Osteocyte (in vitro differentiated cells): ENCODE measurements around the gene CHST7. TPM values are rescaled to one million over a fixed set of nuclear protein-coding genes. Genes with fewer than 3 reads are reported as not detected.

Experiments used
- DNase-seq: peaks from one replicate; pipeline ENCODE4 v3.0.0; 2021; ENCODE audit warnings: mixed read lengths; ENCODE audit not compliant: unreplicated experiment; ENCODE audit errors: extremely low spot score
- H3K27ac Mint-ChIP-seq: one replicate; pipeline ENCODE4 v1.8.0; 2021; ENCODE audit warnings: mild to moderate bottlenecking, mixed read lengths; ENCODE audit not compliant: unreplicated experiment
- H3K27me3 Mint-ChIP-seq: one replicate; pipeline ENCODE4 v1.8.0; 2021; ENCODE audit warnings: mixed read lengths; ENCODE audit not compliant: unreplicated experiment
- H3K36me3 Mint-ChIP-seq: one replicate; pipeline ENCODE4 v1.8.0; 2021; ENCODE audit warnings: mixed read lengths; ENCODE audit not compliant: unreplicated experiment
- H3K4me1 Mint-ChIP-seq: one replicate; pipeline ENCODE4 v1.8.0; 2021; ENCODE audit warnings: mixed read lengths; ENCODE audit not compliant: unreplicated experiment
- H3K4me3 Mint-ChIP-seq: one replicate; pipeline ENCODE4 v1.8.0; 2021; ENCODE audit warnings: mild to moderate bottlenecking, moderate library complexity, mixed read lengths; ENCODE audit not compliant: unreplicated experiment
- H3K9me3 Mint-ChIP-seq: one replicate; pipeline ENCODE4 v1.8.0; 2021; ENCODE audit warnings: mixed read lengths; ENCODE audit not compliant: unreplicated experiment
- total RNA-seq: library from RNA; stranded (reverse); gene quantifications from 2 replicates; pipeline ENCODE4 v1.2.1, GENCODE V29; 2021
- TF ChIP-seq, protein P1 (sequence below): fragments of 200-600 bp; sonication (generic); IDR thresholded peaks from 2 replicates; pipeline ENCODE4 v1.5.0; 2021; ENCODE audit warnings: antibody characterized with exemption, mild to moderate bottlenecking, moderate library complexity

CHST7 gene
- total RNA-seq, 1 donor from 2014 or later, result 14.8 TPM

DNA sequence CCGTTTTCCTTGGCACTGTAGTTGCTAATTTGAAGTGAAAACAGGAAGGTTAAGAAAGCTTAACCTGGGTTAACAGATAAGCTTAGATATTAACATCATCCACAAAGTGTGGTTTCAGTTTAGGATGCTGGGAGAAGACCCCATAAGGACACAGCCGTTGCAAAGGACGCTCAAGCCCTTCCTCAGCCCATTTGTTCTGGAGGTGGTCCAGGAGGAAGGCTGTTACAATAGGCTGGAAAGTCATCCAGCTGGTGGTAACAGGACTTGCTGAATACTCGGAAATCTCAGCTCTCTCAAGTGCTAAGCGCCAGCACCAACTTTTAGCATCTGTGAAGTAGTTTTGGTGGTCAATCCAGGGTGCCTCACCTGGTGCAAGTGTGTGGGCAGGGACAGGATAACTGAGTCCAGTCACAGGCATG, 14.2 kb downstream of the CHST7 start:
- Mint-ChIP-seq H3K36me3 (peaks cover 2% of the 10 kb centered on the region), H3K4me3 (peak overlapping the region; percentile 27)

DNA sequence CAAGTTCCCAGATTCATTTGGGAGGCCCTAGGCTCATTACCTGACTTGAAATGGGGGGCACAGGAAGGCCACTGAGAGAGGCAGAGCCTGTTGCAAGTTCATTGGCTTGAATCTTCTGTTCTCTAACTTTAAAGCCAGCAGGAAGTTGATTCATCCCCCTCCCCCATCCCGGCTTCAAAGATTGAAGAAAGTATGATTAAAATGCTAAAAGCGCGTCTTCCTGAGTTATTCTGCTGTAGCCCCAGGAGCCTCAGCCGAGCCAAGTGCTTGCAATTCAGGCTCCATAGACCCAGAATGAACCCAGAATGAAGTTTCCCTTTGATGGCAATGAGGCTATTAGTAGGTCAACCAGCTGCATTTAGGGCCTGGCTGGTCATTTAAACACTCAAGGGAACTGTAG, 14.7 kb downstream of the CHST7 start:
- TF ChIP-seq, protein P1, sequence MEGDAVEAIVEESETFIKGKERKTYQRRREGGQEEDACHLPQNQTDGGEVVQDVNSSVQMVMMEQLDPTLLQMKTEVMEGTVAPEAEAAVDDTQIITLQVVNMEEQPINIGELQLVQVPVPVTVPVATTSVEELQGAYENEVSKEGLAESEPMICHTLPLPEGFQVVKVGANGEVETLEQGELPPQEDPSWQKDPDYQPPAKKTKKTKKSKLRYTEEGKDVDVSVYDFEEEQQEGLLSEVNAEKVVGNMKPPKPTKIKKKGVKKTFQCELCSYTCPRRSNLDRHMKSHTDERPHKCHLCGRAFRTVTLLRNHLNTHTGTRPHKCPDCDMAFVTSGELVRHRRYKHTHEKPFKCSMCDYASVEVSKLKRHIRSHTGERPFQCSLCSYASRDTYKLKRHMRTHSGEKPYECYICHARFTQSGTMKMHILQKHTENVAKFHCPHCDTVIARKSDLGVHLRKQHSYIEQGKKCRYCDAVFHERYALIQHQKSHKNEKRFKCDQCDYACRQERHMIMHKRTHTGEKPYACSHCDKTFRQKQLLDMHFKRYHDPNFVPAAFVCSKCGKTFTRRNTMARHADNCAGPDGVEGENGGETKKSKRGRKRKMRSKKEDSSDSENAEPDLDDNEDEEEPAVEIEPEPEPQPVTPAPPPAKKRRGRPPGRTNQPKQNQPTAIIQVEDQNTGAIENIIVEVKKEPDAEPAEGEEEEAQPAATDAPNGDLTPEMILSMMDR, result no peak
- Mint-ChIP-seq H3K4me3 (peak overlapping the region; percentile 45), H3K27ac (peak overlapping the region; percentile 74), H3K9me3 (peaks cover 4% of the 10 kb centered on the region), H3K36me3 (peaks cover 2% of the 10 kb centered on the region), H3K27me3 (no peaks in the 10 kb centered on the region), H3K4me1 (peaks cover 63% of the 10 kb centered on the region)
- no peak for DNase-seq

More for the DNA sequence above, 14.2 kb downstream of the CHST7 start:
- TF ChIP-seq, protein P1, result no peak
- no peak for DNase-seq
- Mint-ChIP-seq H3K9me3 (peaks cover 3% of the 10 kb centered on the region), H3K27ac (peak overlapping the region; percentile 74), H3K4me1 (peaks cover 65% of the 10 kb centered on the region), H3K27me3 (no peaks in the 10 kb centered on the region)

DNA sequence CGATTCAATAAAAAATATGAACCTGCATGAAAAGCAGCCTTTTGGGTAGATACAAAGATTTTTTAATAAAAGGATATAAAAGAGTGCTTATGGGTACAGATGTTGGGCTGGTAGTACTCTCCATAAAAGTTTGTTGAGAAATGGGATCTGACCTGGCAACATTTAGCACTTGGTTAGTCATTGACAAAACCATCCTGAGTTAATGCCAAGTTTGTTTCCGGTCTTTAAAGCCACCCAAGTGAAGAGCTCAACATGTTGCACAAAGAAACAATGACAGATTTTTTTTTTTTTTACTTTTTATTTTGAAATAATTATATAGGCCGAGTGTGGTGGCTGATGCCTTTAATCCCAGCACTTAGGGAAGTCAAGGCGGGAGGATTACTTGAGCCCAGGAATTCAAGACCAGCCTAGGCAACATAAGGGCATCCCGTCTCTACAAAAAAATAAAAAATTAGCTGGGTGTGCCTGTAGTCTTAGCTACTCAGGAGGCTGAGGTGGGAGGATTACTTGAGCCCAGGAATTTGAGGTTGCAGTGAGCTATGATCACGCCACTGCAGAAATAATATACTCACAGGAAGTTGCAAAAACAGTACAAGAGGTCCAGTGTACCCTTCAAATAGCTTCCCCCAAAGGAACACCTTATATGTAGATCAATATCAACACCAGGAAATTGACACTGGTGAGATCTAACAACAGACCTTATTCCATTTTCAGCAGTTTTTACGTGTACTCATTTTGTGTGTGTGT, 16.6 kb downstream of the CHST7 start:
- Mint-ChIP-seq H3K27me3 (no peaks in the 10 kb centered on the region), H3K4me1 (peaks cover 50% of the 10 kb centered on the region), H3K9me3 (peaks cover 16% of the 10 kb centered on the region), H3K4me3 (no peak overlapping the region), H3K27ac (no peak overlapping the region), H3K36me3 (peaks cover 2% of the 10 kb centered on the region)
- TF ChIP-seq, protein P1, result no peak
- no peak for DNase-seq

DNA sequence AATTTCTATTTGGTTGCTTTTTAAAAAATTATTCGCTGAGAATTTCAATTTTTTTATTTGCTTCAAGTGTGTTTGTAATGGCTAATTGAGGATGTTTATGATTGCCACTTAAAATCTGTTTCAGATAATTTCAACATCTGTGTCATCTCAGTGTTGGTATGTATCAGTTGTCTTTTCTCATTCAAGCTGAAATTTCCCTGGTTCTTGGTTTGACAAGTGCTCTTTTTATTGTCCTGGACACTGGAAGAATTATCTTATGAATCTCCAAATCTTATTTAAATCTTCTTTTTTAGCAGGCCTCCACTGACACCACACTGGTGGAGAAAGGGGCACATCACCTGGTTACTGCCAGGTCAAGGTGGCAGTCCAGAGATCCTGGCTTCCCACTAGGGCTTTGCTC, 21.5 kb downstream of the CHST7 start:
- Mint-ChIP-seq H3K4me3 (no peak overlapping the region), H3K27ac (no peak overlapping the region), H3K36me3 (peaks cover 2% of the 10 kb centered on the region), H3K4me1 (peaks cover 14% of the 10 kb centered on the region), H3K27me3 (no peaks in the 10 kb centered on the region), H3K9me3 (peaks cover 18% of the 10 kb centered on the region)
- no peak for DNase-seq
- TF ChIP-seq, protein P1, result no peak

DNA sequence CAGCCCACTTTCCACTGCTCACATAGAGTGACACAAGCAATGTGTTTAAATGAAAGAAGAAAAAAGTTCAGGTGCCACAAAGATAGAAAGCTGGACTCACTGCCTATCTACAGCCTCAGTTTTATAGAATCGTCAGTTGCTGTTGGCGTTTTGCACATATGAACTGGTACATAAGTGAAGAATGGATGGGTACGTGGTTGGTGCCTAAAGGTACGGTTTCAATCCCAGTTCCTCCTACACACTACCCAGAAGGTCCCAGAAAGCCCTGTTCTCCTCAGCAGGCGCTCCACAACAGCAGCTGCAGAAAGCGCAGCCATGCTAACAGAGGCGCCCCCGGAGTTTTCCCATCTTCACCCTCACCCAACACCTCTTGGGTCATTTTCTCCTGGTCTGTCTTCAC, 23.6 kb downstream of the CHST7 start:
- Mint-ChIP-seq H3K4me1 (peaks cover 28% of the 10 kb centered on the region), H3K27me3 (no peaks in the 10 kb centered on the region), H3K4me3 (no peak overlapping the region), H3K27ac (no peak overlapping the region), H3K36me3 (no peaks in the 10 kb centered on the region), H3K9me3 (peaks cover 22% of the 10 kb centered on the region)
- no peak for DNase-seq
- TF ChIP-seq, protein P1, result no peak
